ENCODE data around the gene VCL.

Gene VCL

DNA sequence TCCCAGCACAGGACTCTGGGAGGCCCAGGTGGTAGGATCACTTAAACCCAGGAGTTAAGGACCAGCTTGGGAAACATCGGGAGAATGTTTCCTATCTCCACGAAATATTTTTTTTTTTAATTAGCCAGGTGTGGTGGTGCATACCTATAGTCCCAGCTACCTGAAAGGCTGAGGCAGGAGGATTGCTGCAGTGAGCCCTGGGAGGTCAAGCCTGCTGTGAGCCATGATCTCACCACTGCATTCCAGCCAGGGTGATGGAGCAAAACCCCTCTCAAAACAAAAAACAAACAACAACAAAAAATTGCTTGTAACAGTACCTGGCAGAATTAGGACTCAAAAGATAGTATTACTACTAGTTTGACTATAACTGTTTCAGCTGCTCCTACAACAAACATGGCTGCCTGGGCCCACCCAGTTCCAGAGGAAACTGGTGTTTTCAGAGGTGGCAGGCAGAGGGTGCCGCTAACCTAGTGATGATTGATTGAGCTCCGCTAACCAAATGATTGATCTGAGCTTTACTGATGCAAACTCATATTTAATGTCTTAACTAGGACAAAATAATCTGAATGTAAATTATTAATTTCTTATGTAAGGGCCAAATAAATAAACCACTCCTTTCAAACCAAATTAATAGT, 95.7 kb downstream of the VCL start:
- no peak for DNase-seq (ENCODE audit: low read depth)
- H3K4me3 ChIP-seq (ENCODE audit: low read depth, low read length): no peak overlapping the region

DNA sequence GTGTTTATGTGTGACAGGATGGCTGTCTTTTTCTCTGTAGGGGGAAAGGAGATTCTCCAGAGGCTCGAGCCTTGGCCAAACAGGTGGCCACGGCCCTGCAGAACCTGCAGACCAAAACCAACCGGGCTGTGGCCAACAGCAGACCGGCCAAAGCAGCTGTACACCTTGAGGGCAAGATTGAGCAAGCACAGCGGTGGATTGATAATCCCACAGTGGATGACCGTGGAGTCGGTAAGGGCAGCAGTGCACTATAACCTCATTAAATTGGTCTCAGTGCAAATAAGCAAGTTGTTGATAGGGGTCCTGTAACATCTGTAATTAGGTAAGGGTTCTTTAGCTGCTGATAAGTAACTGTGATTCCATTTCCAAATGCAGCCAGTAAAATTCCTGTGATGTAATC, 96.3 kb downstream of the VCL start:
- no peak for DNase-seq (ENCODE audit: low read depth)
- H3K4me3 ChIP-seq (ENCODE audit: low read depth, low read length): no peak overlapping the region

DNA sequence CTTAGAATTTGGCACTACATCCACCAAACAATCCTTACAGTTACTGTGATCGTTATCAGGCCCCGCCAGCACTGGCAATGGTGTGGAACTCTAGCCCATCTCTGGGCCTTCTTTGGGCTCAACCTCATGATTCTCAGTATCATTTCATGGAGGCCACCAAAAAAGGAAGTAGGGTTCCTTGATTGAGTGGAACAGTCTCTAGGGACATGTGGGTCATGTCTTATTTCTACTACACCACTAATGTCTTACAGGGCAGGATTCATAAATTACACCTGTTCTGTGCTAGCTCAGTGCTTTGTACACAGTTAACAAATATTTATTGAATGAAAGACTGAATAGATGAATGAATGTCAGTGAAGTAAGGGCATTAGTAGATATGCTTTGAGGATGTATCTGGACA, 98.9 kb downstream of the VCL start:
- DNase-seq (ENCODE audit: low read depth): no peak

DNA sequence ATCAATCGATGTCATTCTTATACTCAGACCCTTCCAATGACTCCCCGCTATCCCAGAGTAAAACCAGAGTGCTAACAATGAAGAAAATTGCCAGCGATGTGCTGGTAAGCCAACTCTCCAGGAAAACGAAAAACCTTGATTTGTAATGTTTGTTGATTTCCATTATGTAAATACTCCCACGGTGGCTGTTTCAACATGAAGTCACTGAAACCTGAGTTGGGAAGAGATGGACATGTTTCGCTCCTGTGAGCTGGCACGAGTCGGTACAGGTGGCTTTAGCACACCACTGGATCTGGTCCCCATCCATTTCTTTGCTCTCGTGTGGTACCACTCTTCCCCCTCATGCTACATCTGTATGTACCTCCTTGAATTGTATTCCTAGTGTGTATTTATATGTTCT, 99.9 kb downstream of the VCL start:
- no peak overlapping the region for H3K4me3 ChIP-seq (ENCODE audit: low read depth, low read length)
- no peak for DNase-seq (ENCODE audit: low read depth)

More for the DNA sequence above, 98.9 kb downstream of the VCL start:
- H3K4me3 ChIP-seq (ENCODE audit: low read depth, low read length): no peak overlapping the region

DNA sequence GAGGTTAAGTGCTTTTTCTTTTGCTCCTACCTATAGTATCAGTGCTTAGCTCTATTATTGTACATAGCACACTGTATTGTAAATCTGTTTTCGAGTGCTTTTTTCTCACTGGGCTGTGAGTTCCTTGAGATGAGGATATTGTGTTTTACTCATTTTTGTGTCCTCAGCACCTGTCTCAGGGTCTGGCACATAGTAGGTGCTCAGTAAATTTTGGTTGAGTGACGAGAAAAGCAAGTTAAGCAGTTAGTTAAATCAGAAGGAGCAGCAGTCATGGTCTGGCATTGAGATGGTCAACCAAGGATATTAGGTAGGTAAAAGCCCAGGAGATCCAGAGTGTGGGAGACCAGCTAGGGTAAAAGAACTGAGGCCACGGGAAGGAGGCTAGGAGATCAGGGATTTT, 101.5 kb downstream of the VCL start:
- no peak overlapping the region for H3K4me3 ChIP-seq (ENCODE audit: low read depth, low read length)
- DNase-seq (ENCODE audit: low read depth): no peak

DNA sequence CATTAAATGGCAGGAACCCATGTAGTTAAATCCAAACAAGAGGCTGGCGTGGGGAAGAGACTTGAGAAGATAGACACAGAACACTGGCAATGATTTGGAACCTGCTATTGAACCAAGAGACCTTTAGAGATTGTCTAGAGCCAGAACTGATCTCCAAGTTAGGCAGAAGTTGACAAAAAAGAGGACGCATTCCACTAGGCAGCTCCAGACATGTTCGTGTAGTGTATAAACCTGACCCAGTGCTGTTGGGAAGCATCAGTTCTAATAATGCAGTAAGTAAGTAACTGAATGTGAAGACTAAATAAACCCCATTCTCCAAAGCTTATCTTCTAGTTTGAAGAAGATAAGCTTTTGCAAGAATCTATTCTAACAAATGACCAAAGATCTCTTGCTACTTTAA, 101.9 kb downstream of the VCL start:
- no peak overlapping the region for H3K4me3 ChIP-seq (ENCODE audit: low read depth, low read length)
- DNase-seq (ENCODE audit: low read depth): no peak

DNA sequence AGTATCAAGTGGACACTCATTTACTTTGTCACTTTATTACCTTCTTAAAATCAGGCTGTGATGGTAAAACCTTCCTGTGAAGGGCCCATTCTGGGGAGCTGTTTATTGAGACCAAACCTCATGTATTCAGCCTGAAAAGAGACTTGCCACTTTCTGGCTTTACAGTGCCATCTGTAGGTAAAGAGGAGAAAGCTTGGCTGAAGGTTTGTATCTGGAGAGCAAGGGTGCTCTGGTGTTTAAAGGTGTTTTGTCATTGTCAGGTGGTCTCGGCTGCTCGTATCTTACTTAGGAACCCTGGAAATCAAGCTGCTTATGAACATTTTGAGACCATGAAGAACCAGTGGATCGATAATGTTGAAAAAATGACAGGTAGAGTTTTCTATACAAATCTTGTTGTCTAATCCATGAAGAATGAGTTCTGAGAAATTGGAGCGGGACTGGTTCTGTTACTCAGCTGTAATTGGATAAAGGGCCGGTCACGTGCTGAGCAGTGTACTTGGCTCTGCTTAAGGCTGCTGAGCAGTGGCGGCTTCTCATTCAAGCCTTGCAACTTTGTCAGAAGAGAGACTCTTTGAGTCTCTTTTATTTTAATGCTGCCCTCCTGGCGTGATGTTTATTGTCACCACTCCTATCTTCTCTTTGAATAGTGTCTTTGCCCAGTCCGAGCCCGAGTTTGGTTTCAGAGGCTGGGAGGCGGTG, 105.8 kb downstream of the VCL start:
- no peak for DNase-seq (ENCODE audit: low read depth)

DNA sequence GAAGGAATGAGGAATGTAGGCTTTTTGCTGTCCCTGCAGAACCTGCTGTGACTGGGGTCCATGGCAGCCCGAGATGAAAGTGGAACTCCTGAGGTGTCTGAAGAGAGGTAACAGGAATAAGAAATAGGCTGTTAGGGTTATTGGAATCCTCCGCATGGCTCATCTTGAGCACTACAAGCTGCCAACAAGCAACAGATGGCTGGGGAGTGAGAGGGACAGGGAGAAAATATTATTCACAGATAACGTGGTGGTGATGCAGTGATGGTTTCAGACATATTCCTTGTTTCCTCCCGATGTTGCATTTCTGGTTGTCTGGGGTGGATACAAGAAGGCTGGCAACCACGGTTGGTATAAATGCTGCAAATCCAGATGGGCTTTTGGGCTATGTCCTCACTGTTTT, 106.6 kb downstream of the VCL start:
- DNase-seq (ENCODE audit: low read depth): no peak
- H3K4me3 ChIP-seq (ENCODE audit: low read depth, low read length): no peak overlapping the region

More for the DNA sequence above, 105.8 kb downstream of the VCL start:
- no peak overlapping the region for H3K4me3 ChIP-seq (ENCODE audit: low read depth, low read length)

DNA sequence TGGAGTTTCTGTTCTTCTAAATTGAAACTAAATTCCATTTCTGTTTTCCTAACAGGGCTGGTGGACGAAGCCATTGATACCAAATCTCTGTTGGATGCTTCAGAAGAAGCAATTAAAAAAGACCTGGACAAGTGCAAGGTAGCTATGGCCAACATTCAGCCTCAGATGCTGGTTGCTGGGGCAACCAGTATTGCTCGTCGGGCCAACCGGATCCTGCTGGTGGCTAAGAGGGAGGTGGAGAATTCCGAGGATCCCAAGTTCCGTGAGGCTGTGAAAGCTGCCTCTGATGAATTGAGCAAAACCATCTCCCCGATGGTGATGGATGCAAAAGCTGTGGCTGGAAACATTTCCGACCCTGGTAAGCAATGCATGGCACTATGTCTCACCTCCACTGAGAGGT, 107.1 kb downstream of the VCL start:
- H3K4me3 ChIP-seq (ENCODE audit: low read depth, low read length): no peak overlapping the region
- DNase-seq (ENCODE audit: low read depth): no peak

DNA sequence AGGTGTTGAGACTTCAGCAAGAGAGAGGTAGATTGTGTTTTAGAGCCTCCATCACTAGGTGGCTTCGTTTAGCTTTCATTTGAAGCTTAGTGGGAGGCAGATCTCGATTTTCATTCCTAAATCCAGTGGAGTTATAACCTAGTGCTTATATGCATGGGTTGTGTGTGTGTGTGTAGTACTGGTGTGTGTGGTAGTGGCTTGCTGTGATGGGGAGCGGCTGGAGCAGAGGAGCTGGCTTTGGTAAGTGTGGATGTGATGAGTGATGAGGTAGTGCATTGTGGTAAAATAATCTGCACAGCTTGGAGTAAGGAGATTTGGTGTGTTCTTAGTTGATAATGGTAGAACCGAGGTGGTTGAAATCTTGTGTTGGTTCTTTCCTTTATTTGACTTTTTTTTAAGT, 109.5 kb downstream of the VCL start:
- H3K4me3 ChIP-seq (ENCODE audit: low read depth, low read length): no peak overlapping the region

DNA sequence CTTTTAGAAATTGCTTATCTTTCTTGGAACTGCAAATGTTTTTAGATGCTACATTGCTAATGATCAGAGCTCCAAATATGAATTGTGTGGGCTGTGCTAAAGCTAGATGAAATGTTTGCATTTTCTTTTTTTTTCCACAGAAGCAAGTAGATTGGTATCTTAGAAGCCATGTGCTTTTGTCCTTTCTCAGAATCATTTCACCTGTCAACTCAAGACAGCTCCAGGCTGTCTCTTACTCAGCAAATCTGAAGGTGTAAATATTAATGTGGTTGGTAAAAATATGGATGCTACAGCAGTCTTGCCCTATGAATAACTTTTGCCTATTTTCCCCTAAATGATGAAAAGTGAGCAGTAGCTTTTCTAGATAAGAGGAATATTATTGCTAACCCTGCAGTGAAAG, 111.5 kb downstream of the VCL start:
- no peak overlapping the region for H3K4me3 ChIP-seq (ENCODE audit: low read depth, low read length)
- no peak for DNase-seq (ENCODE audit: low read depth)

More for the DNA sequence above, 109.5 kb downstream of the VCL start:
- DNase-seq (ENCODE audit: low read depth): no peak

DNA sequence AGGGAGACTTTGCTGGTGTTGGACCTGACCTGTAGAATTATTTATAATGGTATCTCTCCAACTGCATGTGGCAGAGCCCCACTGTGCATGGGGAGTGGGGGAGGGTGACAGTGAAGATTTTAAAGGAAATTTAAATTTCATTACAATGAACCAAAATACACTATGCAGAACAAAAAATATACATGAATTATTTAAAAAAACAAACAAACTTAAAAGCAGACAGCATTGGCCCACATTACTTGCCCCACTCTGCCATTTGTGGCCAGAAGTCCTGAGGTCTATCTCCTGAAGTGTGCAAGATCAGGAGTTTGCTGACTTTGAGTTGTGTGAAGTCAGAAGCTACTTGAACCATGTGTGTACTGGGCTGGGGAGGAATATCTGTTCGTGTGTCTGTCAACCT, 112.2 kb downstream of the VCL start:
- H3K4me3 ChIP-seq (ENCODE audit: low read depth, low read length): no peak overlapping the region
- DNase-seq (ENCODE audit: low read depth): no peak

DNA sequence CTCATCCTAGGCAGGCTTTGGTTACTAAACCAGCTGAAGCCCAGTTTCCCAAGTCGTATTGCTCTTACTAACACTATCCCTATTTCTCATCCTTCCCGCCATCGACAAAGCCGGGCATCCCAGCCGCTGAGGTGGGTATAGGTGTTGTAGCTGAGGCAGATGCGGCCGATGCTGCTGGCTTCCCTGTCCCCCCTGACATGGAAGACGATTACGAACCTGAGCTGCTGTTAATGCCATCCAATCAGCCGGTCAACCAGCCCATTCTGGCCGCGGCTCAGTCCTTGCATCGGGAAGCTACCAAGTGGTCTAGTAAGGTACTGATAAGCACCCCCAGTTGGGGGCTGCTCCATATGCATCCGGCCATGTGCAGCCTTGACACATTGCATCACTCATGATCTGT, 113.9 kb downstream of the VCL start:
- H3K4me3 ChIP-seq (ENCODE audit: low read depth, low read length): no peak overlapping the region
- DNase-seq (ENCODE audit: low read depth): no peak

DNA sequence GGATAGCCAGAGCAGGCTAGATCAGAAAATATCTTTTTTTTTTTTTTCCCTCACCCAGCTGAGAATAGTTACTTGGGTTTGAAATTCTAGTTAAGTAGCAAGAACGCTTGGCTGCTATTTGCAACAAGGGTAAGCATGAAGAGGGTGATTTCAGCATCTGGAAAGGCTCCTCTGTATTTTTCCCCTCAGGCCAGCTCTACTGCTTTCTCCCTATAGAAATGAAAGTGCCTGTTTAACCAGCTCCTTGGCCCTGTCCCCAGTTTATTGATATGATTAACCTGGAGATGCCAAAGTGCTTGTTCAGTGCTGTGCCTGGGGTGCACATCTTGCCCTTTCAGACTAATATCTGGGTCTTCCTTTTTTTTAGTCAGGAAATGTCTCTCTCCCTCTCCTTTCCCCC, 115.6 kb downstream of the VCL start:
- H3K4me3 ChIP-seq (ENCODE audit: low read depth, low read length): no peak overlapping the region
- DNase-seq (ENCODE audit: low read depth): no peak

DNA sequence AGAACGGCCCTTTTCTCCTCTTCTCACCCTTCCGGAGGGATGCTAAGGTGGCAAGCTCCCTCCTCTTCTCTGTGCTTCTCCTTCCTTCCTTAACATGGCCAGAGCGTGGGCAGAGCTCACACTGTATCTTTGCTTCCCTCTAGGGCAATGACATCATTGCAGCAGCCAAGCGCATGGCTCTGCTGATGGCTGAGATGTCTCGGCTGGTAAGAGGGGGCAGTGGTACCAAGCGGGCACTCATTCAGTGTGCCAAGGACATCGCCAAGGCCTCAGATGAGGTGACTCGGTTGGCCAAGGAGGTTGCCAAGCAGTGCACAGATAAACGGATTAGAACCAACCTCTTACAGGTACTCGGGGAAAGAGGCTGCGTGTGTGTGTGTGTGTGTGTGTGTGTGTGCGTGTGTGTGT, 116.1 kb downstream of the VCL start:
- no peak for DNase-seq (ENCODE audit: low read depth)
- no peak overlapping the region for H3K4me3 ChIP-seq (ENCODE audit: low read depth, low read length)

DNA sequence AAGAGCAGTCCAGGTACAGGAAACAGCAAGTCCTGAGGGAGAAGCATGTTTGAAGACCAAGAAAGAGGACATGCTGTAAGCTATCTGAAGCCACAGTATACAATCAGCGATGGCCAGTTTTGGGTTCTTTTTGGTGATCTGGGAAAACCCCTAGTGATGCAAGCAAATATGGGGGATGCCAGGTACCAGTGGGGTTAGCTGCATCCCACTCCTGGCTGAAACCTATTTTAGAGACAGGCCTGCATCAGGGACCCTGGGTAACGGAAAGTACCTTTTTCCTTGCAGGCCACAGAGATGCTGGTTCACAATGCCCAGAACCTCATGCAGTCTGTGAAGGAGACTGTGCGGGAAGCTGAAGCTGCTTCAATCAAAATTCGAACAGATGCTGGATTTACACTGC, 119.8 kb downstream of the VCL start:
- no peak for DNase-seq (ENCODE audit: low read depth)
- no peak overlapping the region for H3K4me3 ChIP-seq (ENCODE audit: low read depth, low read length)

DNA sequence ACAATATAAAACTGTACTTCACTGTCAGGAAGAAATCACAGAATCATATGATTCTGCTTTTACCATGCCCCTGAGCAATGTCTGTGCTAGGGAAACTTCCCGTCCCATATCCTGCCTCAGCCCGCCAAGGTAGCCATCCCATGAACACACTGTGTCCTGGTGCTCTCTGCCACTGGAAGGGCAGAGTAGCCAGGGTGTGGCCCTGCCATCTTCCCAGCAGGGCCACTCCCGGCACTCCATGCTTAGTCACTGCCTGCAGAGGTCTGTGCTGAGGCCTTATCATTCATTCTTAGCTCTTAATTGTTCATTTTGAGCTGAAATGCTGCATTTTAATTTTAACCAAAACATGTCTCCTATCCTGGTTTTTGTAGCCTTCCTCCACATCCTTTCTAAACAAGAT, 120.9 kb downstream of the VCL start:
- no peak overlapping the region for H3K4me3 ChIP-seq (ENCODE audit: low read depth, low read length)
- DNase-seq (ENCODE audit: low read depth): no peak

DNA sequence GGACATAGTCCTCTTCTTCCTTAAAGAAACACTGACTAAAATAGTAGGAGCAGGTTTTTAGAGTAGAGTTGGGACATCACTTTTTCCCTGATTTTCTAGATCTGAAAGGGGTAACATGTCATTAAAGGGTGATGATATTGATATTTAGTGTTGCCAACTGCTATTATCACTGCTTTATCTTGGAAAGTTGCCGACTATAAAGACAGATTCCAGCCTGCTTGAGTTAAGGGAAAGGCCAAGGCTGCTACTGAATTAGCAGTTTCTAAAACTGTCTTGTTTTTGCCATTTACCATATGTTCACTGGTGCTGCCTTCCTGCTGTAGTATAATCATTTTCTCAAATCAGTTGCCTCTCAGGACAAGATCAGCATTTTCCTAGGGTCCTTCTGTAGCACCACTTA, 123.0 kb downstream of the VCL start:
- H3K4me3 ChIP-seq (ENCODE audit: low read depth, low read length): no peak overlapping the region
- no peak for DNase-seq (ENCODE audit: low read depth)

DNA sequence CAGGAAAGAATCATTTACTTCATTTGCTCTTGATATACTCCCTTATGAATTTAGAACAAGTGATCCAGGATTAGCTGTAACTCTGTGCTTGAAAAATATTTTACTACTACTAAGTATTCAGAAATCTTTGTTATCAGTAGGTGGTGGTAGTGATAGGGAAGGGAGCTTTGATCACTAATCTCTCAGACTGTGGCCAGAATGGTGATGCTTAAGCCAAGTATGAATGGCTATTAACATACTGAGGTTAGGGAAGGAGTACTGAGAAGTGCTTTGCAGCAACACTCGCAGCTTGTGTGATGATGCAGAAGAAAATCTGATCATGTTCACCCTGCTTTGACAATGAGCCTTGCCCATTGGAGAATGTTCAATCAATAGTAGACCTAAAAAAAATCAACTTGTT, 123.5 kb downstream of the VCL start:
- H3K4me3 ChIP-seq (ENCODE audit: low read depth, low read length): no peak overlapping the region
- DNase-seq (ENCODE audit: low read depth): no peak

DNA sequence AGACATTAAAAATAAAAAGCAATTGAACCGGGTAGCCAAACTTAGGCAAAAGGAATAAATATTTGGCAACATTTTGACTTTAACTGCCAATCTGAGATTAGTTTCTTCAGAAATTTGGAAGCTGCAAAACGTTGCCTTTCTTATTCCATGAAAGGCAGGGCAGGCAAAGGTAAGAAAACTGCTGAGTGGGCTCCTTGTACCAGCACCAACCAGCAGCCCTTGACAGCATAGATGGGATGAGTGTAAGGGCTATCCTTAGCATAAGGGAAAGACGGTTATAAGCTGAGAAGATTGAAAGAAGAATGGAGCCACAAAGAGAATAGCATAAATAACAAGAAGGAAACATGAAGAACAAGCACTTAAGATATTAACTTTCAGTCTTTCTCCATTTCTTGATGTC, 124.1 kb downstream of the VCL start:
- DNase-seq (ENCODE audit: low read depth): no peak
- no peak overlapping the region for H3K4me3 ChIP-seq (ENCODE audit: low read depth, low read length)

DNA sequence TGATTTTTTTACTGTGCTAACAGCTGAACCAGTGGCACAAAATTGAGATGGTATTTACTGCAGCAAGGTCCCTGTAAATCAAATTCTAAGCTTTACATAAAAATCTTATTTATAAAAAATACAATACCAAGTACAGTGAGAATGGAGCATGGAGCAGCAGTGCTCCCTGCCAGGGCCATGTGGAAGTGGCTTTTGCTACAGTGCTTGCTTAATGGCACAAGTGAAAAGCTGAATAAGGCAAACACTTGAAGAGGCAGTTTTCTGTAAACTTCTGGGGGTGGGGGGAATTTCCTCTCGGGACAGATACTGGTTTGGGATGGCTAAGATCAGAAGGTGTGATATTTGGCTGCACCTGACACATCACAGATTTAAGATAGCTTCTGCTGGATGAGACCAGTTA, 125.2 kb downstream of the VCL start:
- DNase-seq (ENCODE audit: low read depth): no peak
- H3K4me3 ChIP-seq (ENCODE audit: low read depth, low read length): no peak overlapping the region
